ENCODE measurements around the gene HORMAD2. TPM values are rescaled to one million over a fixed set of nuclear protein-coding genes. Genes with fewer than 3 reads are reported as not detected.
"Not testable (repeated sequence)": the region's sequence is repeated elsewhere in the genome, so short reads cannot be mapped to it uniquely, and the experiment has no call there.

Gene HORMAD2
- total and polyA plus RNA-seq, 9 donors: not detected

DNA sequence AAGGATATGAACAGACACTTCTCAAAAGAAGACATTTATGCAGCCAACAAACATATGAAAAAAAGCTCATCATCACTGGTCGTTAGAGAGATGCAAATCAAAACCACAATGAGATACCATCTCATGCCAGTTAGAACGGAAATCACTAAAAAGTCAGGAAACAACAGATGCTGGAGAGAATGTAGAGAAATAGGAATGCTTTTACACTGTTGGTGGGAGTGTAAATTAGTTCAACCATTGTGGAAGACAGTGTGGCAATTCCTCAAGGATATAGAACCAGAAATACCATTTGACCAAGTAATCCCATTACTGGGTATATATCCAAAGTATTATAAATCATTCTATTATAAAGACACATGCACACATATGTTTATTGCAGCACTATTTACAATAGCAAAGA, 20.5 kb downstream of the HORMAD2 start:
- H3K27me3 ChIP-seq (ENCODE audit: control insufficient read depth, insufficient read depth, low read length); H3K9me3 ChIP-seq (replicated peaks; ENCODE audit: control insufficient read depth, low read depth, low read length); H3K36me3 ChIP-seq (ENCODE audit: control insufficient read depth, insufficient read depth, low read length); DNase-seq; H3K4me3 ChIP-seq (ENCODE audit: low read length); H3K4me1 ChIP-seq (ENCODE audit: control insufficient read depth, insufficient read depth, low read length); H3K27ac ChIP-seq (ENCODE audit: low read length): not testable (repeated sequence)
- no CpG with 5 or more reads among the region's 2 CpGs for WGBS (ENCODE audit: insufficient coverage)

DNA sequence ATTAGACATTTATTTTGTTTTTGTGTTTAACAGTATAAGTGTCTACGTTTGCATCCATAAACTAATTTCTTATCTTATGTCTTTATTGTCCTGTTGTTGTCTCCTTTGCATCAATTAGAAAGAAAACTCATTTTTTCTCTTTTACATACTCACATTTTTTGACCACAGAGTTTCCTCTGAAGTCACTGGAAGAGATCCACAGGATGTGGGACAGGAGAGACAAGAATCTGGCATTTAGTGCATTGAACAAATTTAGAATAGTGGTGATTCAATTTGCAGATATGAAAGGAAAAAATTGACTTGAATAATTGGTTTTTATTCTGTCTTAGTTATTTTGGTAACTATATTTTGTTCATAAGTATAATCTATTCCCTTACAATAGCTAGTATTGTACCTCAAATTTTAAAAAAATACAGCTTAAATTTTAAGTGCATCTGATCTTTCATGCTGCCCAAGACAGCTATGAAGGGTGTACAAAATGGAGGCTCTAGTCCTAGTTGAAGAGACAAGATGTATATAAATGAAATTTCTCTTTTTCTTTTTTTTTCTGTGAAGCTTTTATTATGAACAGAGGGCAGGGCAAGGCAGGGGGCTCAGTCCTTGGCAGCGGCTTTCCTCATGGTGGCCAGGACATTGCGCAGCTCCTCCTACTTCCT, 24.4 kb downstream of the HORMAD2 start:
- no peak overlapping the region for H3K4me3 ChIP-seq (ENCODE audit: low read length)
- H3K27me3 ChIP-seq (ENCODE audit: control insufficient read depth, insufficient read depth, low read length): peaks cover 2% of the 10 kb centered on the region
- no peaks in the 10 kb centered on the region for H3K9me3 ChIP-seq (replicated peaks; ENCODE audit: control insufficient read depth, low read depth, low read length)
- no peaks in the 10 kb centered on the region for H3K36me3 ChIP-seq (ENCODE audit: control insufficient read depth, insufficient read depth, low read length)
- no peaks in the 10 kb centered on the region for H3K4me1 ChIP-seq (ENCODE audit: control insufficient read depth, insufficient read depth, low read length)
- peak; percentile 8 for DNase-seq
- WGBS (ENCODE audit: insufficient coverage): 93% methylated on average over 2 of the region's 3 CpGs
- H3K27ac ChIP-seq (ENCODE audit: low read length): no peak overlapping the region

DNA sequence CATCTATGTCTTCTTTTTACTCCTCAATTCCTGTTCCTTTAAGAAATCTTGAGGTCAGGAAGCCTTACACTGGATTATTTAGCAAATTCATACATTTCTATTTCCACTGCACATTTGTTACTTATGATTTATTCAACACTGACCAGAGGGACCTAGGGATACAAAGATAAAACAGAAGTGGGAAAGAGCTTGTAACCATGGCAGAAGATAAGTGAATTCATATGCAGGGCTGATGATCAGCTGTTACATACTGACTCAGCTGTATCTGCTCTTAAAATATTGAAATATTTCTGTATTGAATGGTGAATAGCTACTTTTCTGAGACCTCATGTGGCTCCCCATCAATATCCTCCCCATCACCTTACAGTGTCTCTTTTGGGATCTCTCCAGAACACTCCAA, 25.2 kb downstream of the HORMAD2 start:
- Histone ChIP-seq H3K4me1 (ENCODE audit: control insufficient read depth, insufficient read depth, low read length) (no peaks in the 10 kb centered on the region), H3K36me3 (ENCODE audit: control insufficient read depth, insufficient read depth, low read length) (no peaks in the 10 kb centered on the region), H3K27ac (ENCODE audit: low read length) (no peak overlapping the region), H3K4me3 (ENCODE audit: low read length) (no peak overlapping the region), H3K27me3 (ENCODE audit: control insufficient read depth, insufficient read depth, low read length) (peaks cover 2% of the 10 kb centered on the region), H3K9me3 (replicated peaks; ENCODE audit: control insufficient read depth, low read depth, low read length) (no peaks in the 10 kb centered on the region)
- no peak for DNase-seq

DNA sequence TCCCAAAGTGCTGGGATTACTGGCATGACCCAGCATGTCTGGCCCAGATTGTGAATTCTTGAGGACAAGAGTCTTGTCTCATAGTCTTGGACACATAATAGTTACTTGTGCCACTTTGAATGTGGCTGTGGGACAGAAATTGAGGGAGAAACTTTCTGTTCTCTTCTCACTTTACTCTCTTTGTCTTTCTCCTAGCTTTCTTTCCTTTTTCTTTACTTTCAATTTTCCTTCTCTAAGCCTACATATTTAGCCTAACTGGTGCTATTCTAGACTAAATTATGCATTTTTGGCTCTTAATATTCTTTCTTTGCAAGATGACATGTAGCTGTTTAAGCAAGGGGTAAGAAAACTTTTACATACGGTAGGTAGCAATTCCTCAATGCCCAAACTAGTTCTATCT, 33.2 kb downstream of the HORMAD2 start:
- H3K9me3 ChIP-seq (replicated peaks; ENCODE audit: control insufficient read depth, low read depth, low read length): no peaks in the 10 kb centered on the region
- no CpG with 5 or more reads among the region's 1 CpG for WGBS (ENCODE audit: insufficient coverage)
- H3K27me3 ChIP-seq (ENCODE audit: control insufficient read depth, insufficient read depth, low read length): no peaks in the 10 kb centered on the region
- no peak for DNase-seq
- no peaks in the 10 kb centered on the region for H3K36me3 ChIP-seq (ENCODE audit: control insufficient read depth, insufficient read depth, low read length)
- H3K27ac ChIP-seq (ENCODE audit: low read length): no peak overlapping the region
- H3K4me3 ChIP-seq (ENCODE audit: low read length): no peak overlapping the region
- H3K4me1 ChIP-seq (ENCODE audit: control insufficient read depth, insufficient read depth, low read length): no peaks in the 10 kb centered on the region

DNA sequence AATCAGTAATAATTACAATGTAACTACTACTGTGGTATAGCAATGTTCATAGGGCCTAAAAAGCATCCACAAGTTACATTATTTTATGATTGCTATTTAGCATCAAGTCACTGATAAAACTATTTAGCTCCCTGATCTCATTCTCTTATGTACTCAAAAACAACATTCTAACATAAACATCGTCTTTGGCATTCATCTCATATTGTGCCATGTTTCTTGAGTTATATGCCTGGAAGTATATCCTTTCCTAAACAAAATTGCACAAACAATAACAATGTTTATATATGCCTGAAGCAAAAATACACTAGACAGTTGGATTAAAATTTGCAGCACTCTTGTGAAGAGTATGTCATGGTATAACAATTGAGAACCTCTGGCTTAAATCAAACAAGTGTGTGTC, 34.1 kb downstream of the HORMAD2 start:
- DNase-seq: no peak
- WGBS (ENCODE audit: insufficient coverage): no CpG with 5 or more reads among the region's 1 CpG
- H3K9me3 ChIP-seq (replicated peaks; ENCODE audit: control insufficient read depth, low read depth, low read length): no peaks in the 10 kb centered on the region
- H3K27ac ChIP-seq (ENCODE audit: low read length): no peak overlapping the region
- no peak overlapping the region for H3K4me3 ChIP-seq (ENCODE audit: low read length)
- no peaks in the 10 kb centered on the region for H3K27me3 ChIP-seq (ENCODE audit: control insufficient read depth, insufficient read depth, low read length)
- H3K4me1 ChIP-seq (ENCODE audit: control insufficient read depth, insufficient read depth, low read length): no peaks in the 10 kb centered on the region
- no peaks in the 10 kb centered on the region for H3K36me3 ChIP-seq (ENCODE audit: control insufficient read depth, insufficient read depth, low read length)

DNA sequence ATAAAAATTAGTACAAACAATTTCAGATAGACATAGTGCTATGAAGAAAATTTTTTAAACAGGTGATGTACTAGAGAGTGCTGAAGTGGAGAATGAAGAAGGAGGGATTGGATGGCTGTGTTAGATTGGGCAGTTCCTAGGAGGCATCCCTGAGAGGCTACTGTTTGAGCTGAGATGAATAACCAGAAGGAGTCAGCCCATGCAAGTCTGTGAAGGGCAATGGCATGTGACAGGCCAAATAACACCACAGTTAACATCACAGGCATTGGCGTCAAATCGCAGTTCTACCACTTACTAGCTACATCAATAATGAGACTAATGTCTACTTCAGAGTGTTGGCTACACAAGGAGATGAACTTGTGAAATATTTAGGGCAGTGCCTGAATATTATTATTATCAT, 35.4 kb downstream of the HORMAD2 start:
- no peaks in the 10 kb centered on the region for H3K36me3 ChIP-seq (ENCODE audit: control insufficient read depth, insufficient read depth, low read length)
- no peaks in the 10 kb centered on the region for H3K27me3 ChIP-seq (ENCODE audit: control insufficient read depth, insufficient read depth, low read length)
- no peak overlapping the region for H3K4me3 ChIP-seq (ENCODE audit: low read length)
- no peak for DNase-seq
- WGBS (ENCODE audit: insufficient coverage): no CpG with 5 or more reads among the region's 2 CpGs
- H3K27ac ChIP-seq (ENCODE audit: low read length): no peak overlapping the region
- no peaks in the 10 kb centered on the region for H3K9me3 ChIP-seq (replicated peaks; ENCODE audit: control insufficient read depth, low read depth, low read length)
- no peaks in the 10 kb centered on the region for H3K4me1 ChIP-seq (ENCODE audit: control insufficient read depth, insufficient read depth, low read length)

DNA sequence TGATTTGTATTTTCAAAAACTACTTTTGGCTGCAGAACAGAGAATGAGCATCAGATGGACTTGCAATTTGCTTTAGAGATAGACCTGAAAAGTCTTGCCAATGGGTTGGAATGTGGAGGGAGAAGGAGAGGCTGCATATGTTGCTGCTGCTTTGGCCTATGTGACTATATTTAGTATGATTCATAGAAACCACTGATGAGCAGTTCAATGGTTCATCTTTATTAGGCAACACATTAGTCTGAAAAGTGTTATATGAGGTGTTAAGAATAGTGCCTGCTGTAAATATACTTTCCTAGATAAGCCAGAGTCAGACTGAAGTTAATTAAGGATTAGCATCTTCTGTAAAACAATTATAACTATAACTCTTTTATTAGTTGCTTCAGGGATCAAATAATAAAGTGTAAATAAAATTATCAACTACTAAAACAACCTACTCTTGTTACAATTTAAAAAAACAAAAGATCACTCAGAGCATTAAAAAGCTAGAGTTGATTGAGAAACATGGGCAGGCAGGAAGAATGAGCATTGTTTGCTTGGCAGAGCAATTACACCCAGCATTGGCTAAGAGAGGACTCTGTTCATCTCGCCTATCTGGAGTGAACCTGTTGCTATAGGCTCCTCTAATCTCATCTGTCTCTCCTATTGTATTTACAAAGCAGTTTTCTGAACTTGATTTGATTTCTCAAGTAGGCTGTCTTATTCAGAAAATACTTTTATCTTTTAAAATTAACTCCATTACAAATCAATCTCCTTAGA, 36.3 kb downstream of the HORMAD2 start:
- Histone ChIP-seq H3K27me3 (ENCODE audit: control insufficient read depth, insufficient read depth, low read length) (no peaks in the 10 kb centered on the region), H3K4me3 (ENCODE audit: low read length) (no peak overlapping the region), H3K4me1 (ENCODE audit: control insufficient read depth, insufficient read depth, low read length) (no peaks in the 10 kb centered on the region), H3K36me3 (ENCODE audit: control insufficient read depth, insufficient read depth, low read length) (no peaks in the 10 kb centered on the region), H3K9me3 (replicated peaks; ENCODE audit: control insufficient read depth, low read depth, low read length) (no peaks in the 10 kb centered on the region), H3K27ac (ENCODE audit: low read length) (no peak overlapping the region)
- WGBS (ENCODE audit: insufficient coverage): no CpG with 5 or more reads among the region's 1 CpG
- DNase-seq: no peak

DNA sequence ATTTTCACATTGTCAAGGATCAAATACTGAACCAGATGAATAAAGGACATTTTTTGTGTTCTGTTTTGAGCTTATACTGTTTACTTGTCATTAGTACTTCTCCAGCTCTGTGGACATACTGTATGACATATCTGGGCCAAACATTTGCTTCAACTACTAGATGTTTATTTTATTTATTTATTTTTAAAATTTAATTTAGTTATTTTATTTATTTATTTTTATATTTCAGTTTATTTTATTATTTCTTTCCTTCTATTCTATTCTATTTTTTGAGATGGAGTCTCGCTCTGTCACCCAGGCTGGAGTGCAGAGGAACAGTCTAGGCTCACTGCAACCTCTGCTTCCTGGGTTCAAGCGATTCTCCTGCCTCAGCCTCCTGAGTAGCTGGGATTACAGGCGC, 37.0 kb downstream of the HORMAD2 start:
- WGBS (ENCODE audit: insufficient coverage): 100% methylated on average over 2 of the region's 3 CpGs
- DNase-seq: no peak

DNA sequence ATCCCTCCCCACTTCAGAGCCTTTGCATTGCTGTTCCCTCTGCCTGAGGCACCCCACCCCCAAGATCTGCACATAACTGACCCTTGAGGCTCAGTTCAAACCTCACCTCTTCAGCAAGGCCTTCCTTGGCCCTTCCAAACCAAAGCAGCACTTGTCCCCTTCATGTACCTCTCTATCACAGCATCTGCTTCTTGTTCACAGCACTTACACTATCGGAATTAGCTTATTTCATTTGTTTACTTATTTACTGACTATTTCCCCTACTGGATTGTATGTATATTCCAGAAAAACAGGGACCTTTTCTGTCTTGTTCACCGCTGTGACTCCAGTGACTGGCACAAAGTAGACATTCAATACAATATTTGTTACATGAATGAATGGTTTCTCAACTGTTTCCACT, 38.0 kb downstream of the HORMAD2 start:
- DNase-seq: no peak
- Histone ChIP-seq H3K4me1 (ENCODE audit: control insufficient read depth, insufficient read depth, low read length) (no peaks in the 10 kb centered on the region), H3K27ac (ENCODE audit: low read length) (no peak overlapping the region), H3K36me3 (ENCODE audit: control insufficient read depth, insufficient read depth, low read length) (no peaks in the 10 kb centered on the region), H3K9me3 (replicated peaks; ENCODE audit: control insufficient read depth, low read depth, low read length) (no peaks in the 10 kb centered on the region), H3K27me3 (ENCODE audit: control insufficient read depth, insufficient read depth, low read length) (peaks cover 3% of the 10 kb centered on the region), H3K4me3 (ENCODE audit: low read length) (no peak overlapping the region)
- WGBS (ENCODE audit: insufficient coverage): no CpG with 5 or more reads among the region's 2 CpGs

More for the DNA sequence above, 37.0 kb downstream of the HORMAD2 start:
- no peak overlapping the region for H3K27ac ChIP-seq (ENCODE audit: low read length)
- no peaks in the 10 kb centered on the region for H3K9me3 ChIP-seq (replicated peaks; ENCODE audit: control insufficient read depth, low read depth, low read length)
- H3K4me3 ChIP-seq (ENCODE audit: low read length): no peak overlapping the region
- no peaks in the 10 kb centered on the region for H3K36me3 ChIP-seq (ENCODE audit: control insufficient read depth, insufficient read depth, low read length)
- H3K4me1 ChIP-seq (ENCODE audit: control insufficient read depth, insufficient read depth, low read length): no peaks in the 10 kb centered on the region
- no peaks in the 10 kb centered on the region for H3K27me3 ChIP-seq (ENCODE audit: control insufficient read depth, insufficient read depth, low read length)

DNA sequence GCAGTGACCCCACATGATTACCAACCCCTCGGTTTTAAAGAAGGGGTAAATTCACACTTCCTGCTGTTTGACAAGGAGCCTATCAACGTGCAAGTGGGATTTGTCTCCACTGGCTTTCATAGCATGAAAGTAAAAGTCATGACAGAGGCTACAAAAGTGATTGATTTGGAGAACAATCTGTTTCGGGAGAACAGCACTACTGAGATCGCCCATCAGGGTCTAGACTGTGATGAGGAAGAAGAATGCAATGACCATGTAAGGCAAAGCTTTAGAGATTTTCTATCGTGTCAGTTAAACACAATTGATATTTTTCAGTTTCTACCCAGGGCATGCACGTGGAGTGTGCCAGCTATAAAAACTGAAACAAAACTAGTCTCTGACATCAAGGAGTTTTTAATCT, 41.7 kb downstream of the HORMAD2 start:
- WGBS (ENCODE audit: insufficient coverage): 10% methylated on average over 1 of the region's 6 CpGs
- Histone ChIP-seq H3K27me3 (ENCODE audit: control insufficient read depth, insufficient read depth, low read length) (peaks cover 7% of the 10 kb centered on the region), H3K36me3 (ENCODE audit: control insufficient read depth, insufficient read depth, low read length) (no peaks in the 10 kb centered on the region), H3K4me1 (ENCODE audit: control insufficient read depth, insufficient read depth, low read length) (no peaks in the 10 kb centered on the region), H3K4me3 (ENCODE audit: low read length) (no peak overlapping the region), H3K27ac (ENCODE audit: low read length) (no peak overlapping the region), H3K9me3 (replicated peaks; ENCODE audit: control insufficient read depth, low read depth, low read length) (no peaks in the 10 kb centered on the region)
- no peak for DNase-seq
